Fibroblast of skin of back (primary cell): ENCODE results near the gene CEP41.
"Not testable (repeated sequence)": the region's sequence is repeated elsewhere in the genome, so short reads cannot be mapped to it uniquely, and the experiment has no call there.

Experiments used
- DNase-seq: peaks from one replicate; pipeline ENCODE4 v3.0.0-alpha.2; 2013

CEP41 gene

DNA sequence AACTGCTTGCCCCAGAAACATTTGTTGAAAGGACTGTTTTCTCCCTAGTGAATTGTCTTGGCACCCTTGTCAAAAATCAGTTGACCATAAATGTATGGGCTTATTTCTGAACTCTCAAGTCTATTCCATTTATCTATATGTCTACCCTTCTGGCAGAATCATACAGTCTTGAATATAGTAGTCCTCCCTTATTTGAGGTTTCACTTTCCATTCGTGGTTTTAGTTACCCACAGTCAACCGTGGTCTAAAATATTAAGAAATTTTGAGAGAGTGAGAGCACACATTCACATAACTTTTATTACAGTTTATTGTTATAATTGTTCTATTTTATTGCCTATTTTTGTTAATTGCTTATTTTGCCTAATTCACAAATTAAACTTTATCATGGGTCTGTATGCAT, 17.4 kb upstream of the CEP41 start:
- DNase-seq, result no peak

DNA sequence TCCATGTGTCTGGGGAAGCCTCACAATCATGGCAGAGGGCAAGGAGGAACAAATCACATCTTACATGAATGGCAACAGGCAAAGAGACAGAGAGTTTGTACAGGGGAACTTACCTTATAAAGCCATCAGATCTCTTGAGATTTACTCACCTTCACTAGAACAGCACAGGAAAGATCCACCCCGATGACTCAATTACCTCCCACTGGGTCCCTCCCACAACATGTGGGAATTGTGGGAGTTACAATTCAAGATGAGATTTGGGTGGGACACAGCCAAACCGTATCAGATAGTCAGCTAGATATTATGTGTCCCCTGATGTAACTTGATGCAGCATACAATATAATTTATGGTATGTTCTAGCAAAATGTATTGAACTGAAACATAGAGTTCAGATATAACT, 14.1 kb upstream of the CEP41 start:
- no peak for DNase-seq

DNA sequence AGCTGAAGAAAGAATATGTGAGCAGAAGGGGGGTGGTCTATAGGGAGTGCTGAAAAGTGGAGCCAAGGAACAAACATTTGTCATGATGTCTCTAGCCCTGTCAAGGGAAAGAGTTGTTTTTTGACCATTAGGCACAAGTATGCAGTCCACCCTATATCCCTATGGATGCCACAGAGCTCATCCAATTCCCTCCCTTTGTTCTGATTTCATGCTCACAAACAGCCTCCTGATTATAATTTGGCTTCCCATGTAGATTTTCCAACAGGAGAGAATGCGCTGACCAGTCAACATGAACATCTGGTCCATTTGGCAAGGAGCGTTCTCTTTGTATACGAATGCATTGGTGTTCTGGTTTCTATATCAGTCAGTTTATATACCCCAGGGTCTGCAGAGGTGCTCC, 12.1 kb upstream of the CEP41 start:
- no peak for DNase-seq

DNA sequence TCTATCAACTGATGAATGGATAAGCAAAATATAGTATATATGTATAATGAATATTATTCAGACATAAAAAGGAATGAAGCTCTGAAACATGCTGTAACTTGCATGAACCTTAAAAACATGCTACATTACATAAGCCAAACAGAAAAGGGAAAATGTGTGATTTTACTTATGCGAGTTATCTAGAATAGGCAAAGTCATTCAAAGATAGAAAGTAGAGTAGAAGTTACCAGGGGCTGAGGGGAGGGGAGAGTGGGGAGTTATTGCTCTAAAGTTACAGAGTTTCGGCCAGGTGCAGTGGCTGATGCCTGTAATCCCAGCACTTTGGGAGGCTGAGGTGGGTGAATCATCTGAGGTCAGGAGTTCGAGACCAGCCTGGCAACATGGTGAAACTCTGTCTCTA, 10.5 kb upstream of the CEP41 start:
- DNase-seq, result not testable (repeated sequence)

DNA sequence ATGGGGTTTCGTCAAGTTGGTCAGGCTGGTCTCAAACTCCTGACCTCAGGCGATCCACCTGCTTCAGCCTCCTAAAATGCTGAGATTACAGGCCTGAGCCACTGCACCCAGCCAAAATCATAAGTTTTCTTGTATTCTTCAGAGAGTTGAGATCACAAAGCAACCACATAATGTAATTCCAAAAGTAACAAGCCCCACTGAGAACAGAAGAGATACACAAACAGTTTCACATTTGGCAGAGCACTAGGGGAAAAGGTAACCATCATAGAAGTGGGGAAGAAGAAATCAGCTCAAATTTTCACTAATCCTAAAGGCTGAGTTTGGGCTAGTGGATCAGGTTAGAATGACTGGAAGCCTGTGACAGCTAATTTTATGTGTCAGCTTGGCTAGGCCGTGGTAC, 5.4 kb upstream of the CEP41 start:
- DNase-seq, result no peak

DNA sequence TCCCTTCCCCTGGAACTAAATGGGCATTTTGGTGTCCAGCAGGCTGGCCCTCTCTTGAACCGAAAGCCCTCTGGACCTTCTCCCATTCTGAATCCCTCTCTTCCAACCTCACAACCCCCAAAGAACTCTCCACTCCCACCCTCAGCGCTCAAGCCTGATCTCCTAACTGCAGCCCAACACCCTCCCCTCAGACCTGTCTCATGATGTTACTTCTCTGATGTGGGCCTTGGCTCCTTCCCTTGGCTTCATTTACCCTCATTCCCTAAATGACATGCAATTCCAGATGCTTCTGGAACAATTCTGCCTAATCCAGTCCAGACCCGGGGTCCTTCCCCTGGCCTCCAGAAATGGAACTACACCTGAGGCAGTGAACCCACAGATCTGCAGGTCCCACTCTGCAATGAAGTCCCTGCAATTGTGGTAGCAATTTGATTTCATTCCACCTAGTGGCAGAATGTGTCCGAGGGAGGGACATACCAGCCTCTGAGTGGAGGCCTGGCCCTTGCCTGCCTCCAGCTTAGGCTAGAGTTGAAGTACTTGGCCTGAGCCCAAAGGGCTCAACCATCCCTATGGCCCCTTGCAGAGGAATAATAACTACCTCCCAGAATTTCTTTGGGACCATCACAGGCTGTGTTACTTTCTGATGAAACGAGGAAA, 4.1 kb upstream of the CEP41 start:
- no peak for DNase-seq

DNA sequence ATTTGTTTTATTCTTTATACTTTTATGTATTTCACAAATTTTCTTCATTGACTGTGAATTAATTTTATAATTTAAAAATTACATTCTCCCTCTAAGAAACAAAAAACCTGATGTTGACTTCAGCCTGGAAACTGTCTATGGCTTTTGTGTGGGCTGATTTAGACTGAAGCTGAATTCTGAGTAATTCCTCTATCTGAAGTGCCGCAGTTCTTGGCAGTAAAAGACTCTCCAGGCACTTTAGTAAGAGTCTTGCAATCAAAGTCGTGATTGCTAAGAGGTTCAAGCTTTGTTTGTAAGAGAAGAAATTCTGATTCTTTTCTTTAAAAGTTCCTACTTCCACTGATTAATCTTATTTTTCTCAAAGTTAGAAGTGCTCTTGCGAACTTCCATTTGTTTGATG, 3.4 kb upstream of the CEP41 start:
- no peak for DNase-seq

DNA sequence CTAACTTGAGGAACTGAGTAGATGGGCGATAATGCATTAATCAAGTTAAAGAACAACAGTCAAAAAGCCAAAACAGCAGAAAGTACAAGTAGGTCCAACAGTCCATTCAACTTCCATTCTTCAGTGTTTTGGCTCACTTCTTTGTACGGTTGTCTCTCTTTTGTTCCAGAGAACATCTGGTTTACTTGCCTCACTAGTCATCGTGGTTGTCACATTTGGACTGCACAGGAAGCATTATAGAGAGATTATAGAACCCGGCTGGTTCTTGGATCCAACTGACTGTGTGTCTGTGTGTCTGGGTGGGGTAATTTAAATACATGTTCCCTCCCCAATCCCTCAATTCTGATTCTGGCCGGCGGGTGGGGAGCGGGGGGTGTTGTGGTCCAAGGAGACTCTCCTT, 1.8 kb upstream of the CEP41 start:
- no peak for DNase-seq

DNA sequence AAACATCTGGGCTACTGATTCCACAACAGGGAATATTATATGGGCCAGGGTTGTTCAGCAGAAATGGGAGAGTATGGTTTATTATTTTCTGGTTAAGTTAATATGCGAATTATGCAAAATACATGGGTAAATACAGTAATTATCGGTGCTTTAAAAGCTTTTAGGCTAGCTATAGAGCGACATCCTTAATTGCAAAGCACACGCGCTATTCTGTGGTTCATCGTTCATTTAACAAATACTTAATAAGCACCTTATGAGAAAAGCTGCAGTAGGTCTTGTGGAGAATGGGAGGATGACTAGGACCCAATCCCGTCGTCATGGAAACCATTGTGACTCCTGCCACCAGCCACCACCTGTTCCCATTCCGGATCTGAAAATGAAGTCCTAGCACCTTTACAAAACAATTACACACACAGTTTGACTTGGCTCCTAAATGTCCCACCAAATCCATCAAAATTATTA, 623 bp upstream of the CEP41 start:
- DNase-seq, result no peak

DNA sequence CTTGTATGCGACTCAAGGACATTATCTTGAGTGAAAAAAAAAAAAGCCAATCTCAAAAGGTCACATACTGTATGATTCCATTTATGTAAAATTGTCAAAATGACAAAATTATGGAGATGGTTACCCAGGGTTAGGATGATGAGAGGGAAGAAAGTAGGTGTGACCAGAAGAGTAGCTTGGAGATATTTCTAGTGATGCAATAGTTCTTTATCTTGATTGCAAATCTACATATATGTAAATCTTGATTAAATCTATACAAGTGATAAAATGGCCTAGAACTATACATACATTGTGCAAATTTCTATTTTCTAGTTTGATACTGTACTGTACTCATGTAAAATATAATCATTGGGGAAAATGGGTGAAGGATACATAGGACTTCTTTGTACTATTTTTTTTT, 4.6 kb downstream of the CEP41 start:
- no peak for DNase-seq

DNA sequence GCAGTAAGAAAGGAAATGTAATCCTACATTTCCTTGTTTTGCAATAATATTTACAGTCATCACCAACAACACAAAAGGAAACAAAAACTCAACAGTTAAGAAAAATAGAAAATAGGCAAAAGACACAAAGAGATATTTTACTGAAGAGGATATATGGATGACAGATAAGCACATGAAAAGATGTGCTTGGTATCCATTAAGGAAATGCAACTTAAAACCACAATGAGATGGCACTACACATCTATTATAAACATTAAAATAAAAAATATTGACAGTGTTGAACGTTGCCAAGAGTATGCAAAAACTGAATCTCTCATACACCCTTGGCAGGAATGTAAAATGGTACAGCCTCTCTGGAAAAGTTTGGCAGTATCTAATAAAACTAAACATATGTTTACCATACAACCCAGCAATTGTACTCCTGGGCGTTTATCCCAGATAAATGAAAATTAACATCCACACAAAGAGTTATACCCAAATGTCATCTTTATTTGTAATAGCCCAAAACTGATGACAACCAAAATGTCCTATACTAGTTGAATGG, 5.4 kb downstream of the CEP41 start:
- no peak for DNase-seq

DNA sequence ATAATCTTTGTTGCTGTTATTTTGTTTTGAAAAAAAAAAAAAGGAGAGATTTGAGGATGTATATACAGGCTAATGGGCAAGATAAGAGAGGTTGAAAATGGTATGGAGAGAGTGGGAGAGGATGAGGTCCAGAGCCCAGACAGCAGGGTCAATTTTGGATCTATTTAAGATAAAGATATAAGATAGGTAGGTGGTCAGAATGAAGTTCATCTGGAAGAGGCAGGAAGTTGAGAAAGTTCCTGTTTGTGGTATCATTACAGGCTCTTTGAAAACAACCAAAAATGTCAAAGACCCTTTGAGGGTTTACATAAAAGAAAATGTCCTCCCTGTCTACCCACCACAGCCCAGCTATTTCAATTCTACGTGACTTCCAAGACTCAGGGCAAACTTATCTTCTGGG, 7.5 kb downstream of the CEP41 start:
- DNase-seq, result no peak

DNA sequence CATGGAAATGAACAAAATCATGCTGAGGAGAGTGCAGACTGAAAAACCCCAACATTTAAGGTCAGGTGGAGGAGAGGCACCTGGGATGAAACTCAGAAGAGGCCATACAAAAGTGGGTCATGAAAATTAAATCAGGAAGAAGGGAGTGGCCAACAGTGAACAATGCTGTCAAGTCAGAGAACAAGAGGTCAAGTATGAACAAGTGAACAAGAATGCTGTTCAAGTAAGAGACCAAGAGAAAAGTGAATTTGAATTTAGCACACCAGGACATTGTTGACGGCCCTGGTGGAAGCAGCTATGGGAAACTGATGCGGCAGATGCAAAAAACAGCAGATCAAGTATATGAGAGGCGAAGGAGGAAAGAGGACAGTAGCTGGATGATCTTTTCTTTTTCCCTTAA, 7.9 kb downstream of the CEP41 start:
- no peak for DNase-seq

DNA sequence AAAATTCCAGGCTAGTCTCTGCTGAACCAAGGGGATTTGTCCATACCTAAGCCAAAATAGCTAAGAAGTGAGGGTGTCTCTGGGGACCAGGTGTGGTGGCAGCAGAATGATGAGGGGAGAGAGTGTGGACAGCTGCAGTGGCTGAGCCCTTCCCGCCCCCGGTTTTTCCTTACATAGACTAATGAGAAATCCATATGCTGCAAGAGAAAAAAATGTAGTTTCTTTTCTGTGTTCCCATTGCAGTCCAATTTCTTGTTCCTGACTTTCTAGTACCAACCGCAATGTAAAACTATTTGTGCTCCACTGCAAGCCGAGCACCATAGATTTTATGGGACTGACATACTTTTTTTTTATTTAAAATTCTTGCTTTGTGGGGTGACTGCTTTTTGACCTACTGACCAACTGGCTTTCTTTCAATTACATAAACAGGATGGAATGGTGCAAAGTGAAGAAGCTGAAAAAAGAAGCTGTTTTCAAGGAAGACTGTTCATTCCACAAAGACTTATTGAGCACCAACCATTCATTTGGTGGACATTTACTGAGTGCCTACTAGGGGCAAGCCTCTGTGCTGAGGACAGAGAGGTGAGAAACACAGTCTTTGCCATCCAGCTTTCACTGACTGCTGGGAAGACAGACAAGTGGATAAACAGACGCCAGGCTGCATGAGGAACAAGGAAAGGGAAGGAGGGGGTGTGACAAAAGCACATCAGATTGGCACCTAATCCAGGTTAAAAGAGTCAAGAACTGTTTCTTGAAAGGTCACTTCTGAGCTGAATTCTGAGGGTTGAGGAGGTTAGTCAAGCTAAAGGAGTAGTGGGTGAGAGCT, 9.8 kb downstream of the CEP41 start:
- DNase-seq, result peak; percentile 74

DNA sequence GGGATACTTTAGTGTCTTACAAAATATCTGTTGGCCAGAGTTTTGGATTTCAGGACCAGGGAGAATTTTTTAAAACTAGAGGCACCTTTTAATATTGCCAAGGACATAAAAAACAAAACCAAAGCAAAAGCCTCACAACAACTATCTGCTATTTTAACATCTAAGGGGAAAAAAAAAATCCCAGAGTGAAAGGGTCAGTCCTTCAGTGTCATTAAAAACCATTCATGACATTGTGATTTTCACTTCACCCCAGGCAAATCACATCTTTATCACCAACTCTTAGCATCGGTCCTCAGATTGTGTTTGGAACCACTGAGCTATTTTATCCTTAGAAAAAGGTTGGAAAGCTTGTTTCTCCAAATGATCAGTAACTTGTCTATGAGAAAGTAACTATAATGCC, 10.7 kb downstream of the CEP41 start:
- DNase-seq, result no peak

DNA sequence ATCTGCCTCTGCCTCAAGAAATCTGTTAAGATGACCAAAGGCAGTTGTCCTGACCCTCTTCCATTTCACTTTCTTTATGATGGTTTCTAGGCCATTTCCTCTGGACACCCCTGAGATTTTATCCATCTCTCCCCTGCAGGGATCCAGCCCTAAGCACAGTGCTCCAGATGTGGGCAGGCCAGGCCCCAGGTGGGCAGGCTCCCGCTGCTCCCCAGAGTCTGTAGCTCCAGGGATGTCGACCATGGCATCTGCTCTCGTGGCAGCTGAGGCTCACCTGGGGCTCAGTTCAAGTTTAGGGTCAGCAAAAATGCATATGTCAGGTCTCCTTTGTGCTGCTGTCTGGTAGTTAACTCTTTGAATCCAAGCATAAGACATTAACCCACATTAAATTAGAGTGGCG, 11.8 kb downstream of the CEP41 start:
- no peak for DNase-seq

DNA sequence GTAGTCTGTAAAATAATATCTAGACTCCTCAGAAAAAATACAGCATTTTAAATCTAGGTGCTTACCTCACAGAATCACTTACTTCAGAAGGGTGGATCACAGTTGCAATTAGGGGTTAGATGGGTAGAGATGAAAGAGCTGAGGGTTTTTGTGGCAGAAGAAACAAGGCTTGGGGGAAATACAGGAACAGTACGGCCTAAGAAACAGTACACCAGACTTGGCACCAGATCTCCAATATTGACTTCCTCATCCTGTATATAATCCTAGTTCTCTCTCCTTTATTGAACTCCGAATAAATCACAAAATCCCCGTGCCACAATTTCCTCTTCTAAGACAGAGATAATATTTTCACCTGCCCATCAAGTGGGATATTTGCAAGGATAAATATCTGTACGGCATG, 14.3 kb downstream of the CEP41 start:
- no peak for DNase-seq

DNA sequence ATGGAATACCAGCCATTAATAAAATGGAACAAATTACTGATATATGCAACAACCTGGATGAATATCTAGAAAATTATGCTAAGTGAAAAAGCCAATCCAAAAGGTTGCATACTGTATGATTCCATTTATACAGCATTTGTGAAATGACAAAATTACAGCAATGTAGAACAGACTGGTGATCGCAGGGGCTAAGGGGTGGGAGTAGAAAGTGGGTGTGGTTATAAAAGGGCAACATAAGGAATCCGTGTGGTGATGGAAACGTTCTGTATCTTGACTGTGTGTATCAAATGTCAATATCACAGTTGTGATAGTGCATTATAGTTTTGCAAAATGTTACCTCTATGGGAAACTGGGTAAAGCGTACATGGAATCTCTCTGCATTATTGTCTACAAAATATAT, 15.0 kb downstream of the CEP41 start:
- DNase-seq, result no peak

DNA sequence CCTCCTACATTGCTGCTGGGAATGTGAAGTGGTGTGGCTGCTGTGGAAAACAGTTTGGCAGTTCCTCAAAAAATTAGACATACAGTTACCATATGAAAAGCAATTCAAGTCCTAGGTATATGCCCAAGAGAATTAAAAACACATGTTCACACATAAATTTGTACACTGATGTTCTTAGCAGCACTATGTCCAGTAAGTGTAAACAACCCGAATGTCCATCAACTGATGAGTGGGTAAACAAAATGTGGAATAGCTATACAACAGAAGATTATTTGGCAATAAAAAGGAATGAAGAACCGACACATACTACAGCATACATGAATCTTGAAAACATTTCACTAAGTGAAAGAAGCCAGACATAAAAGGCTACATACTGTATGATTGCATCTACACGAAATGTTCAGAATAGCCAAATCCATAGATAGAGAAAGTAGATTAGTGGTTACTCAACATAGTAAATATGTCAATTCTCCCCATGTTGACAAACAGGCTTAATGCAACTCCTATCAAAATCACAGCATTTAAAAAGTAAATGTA, 17.2 kb downstream of the CEP41 start:
- no peak for DNase-seq

DNA sequence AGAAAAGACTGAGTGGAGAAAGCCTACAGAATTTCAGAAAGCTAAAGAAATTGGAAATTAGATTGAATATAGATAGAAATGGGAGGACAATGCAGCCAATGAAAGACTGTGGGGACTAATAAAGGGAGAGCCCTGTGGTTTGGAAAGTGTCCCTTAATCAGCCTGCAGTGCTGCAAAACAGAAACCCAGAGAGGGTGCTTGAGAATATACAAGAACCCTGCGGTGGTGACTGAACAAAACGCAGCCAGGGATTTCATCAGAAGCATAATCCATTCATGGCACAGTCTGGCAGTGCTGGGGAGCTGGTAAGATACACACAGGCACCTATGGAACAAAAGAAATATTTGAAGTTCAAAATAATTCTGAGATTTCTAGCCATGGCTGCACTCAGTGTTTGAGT, 19.1 kb downstream of the CEP41 start:
- no peak for DNase-seq

DNA sequence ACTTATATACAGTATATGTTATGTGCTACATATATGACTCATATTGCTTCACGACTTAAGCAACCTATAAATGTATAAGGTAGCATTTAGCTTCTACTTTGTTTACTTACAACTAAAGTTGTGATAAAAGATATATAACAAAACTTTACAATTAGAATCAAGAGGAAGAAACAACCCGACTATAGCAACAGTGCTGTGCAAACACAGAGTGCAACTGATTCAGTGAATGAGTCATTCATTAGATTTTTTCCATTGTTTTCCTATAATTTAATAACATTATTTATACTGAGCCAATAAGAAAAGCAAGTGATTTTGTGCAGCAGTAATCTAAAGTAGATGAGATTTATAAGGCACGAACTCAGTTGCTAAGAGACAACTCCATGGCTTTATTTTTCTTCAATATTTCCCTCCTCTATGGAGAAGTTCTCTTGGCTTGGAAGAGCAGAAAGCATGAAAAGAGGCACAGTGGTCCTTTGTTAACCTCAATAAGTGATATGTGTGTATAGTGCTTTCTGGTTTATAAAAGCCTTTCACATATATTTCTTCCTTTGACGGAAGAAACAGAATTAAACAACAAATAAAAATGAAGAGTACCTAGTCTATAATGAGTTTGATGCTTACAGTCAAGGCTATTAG, 19.8 kb downstream of the CEP41 start:
- DNase-seq, result no peak

DNA sequence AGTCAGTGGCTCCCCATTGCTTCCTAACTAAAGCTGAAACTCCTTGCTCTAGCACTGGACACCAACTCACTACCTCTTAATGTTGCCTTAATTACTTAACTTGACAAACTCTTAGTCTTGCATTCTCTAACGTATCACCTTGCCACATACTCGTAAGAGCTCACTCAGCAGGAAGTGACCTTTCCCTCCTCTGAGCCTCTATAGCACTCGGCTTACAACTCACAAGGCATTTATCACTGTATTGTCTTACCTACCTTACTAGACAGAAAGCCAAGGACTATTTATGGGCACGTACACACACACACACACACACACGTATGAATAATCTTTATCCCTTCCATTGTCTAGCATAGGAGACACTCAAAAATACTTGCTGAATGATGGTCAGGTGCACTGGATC, 21.2 kb downstream of the CEP41 start:
- no peak for DNase-seq

DNA sequence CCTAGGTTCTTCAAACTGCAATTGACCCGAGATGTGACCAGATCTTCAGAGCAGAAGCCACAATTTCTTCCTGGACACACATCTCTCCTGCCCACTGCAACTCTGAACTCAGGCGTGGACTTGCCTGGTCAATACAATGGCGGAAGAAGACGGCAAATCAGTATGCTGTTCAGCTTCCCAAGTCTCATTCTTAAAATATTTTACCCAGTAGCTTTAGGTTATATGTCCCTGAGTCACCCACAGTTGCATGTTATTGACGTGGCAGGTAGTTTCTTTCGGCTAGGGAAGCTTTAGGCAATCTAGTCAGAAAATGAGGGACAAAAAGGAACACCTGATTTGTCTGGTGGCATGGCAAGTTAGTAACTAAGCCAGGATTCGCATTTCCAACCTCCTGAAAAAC, 22.5 kb downstream of the CEP41 start:
- DNase-seq, result no peak
